MM.1S (cell line): ENCODE data around the gene RUFY2.

Source experiments
- EZH2 ChIP-seq: fragments of 300-600 bp; sonication (generic); optimal IDR thresholded peaks from 2 replicates; pipeline ENCODE3; 2017; ENCODE audit warnings: low read depth, mild to moderate bottlenecking, antibody characterized with exemption, low read length, mixed read lengths
- EZH2phosphoT487 ChIP-seq: fragments of 300-600 bp; sonication (generic); IDR thresholded peaks from 2 replicates; pipeline ENCODE4 v1.6.1; 2018; ENCODE audit warnings: antibody characterized with exemption, low read length
- TF ChIP-seq, protein P1 (sequence below): fragments of 300-600 bp; sonication (generic); IDR thresholded peaks from 2 replicates; pipeline ENCODE4 v1.5.1; 2016; ENCODE audit warnings: antibody characterized with exemption, low read length, mixed read lengths

DNA sequence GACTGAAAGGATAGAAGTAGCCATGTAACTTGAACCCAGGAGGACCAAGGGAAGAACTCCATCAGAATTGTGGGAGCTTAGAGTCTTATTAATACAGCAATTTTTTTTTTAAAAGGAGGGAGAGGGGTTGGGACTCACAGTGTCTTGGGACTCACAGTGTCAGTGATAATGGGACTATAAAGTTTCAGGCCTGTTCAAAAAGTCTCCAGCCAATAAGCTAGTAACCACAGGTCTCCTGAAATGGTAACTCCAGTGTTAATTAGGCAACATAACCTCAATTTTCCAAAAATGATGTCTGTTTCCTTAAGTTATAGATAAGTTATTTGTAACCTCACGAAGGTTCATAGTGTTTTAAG lies 77.6 kb downstream of the RUFY2 start:
- TF ChIP-seq EZH2: no peak
- TF ChIP-seq, protein P1, sequence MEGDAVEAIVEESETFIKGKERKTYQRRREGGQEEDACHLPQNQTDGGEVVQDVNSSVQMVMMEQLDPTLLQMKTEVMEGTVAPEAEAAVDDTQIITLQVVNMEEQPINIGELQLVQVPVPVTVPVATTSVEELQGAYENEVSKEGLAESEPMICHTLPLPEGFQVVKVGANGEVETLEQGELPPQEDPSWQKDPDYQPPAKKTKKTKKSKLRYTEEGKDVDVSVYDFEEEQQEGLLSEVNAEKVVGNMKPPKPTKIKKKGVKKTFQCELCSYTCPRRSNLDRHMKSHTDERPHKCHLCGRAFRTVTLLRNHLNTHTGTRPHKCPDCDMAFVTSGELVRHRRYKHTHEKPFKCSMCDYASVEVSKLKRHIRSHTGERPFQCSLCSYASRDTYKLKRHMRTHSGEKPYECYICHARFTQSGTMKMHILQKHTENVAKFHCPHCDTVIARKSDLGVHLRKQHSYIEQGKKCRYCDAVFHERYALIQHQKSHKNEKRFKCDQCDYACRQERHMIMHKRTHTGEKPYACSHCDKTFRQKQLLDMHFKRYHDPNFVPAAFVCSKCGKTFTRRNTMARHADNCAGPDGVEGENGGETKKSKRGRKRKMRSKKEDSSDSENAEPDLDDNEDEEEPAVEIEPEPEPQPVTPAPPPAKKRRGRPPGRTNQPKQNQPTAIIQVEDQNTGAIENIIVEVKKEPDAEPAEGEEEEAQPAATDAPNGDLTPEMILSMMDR: no peak
- TF ChIP-seq EZH2phosphoT487: no peak
